GM19099 (cell line): ENCODE measurements around the gene DYNLRB1.

Experiments used
- POLR2A ChIP-seq: IDR thresholded peaks from 3 replicates; pipeline ENCODE4 v1.6.1; 2011; ENCODE audit warnings: low read depth; ENCODE audit not compliant: insufficient read length; ENCODE audit errors: extremely low read depth

DYNLRB1 gene

DNA sequence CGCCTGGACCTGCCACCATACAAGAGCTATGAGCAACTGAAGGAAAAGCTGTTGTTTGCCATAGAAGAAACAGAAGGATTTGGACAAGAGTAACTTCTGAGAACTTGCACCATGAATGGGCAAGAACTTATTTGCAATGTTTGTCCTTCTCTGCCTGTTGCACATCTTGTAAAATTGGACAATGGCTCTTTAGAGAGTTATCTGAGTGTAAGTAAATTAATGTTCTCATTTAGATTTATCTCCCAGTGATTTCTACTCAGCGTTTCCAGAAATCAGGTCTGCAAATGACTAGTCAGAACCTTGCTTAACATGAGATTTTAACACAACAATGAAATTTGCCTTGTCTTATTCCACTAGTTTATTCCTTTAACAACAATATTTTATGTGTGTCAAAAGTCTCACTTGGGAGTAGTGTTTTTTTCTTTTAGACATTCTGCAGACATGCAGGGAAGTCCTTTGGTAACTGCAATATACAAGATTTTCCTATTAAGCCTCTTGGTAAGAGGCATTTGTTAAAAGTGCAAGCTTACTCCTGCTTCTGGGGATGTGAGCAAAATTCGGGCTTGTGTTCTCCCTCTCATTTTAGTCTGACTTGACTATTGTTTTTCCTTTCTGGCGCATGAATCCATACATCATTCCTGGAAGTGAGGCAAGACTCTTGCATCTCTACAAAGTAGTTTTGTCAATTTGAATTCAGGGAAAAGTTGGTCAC lies 8.4 kb upstream of the DYNLRB1 start:
- TF ChIP-seq POLR2A: no peak

GRCh38 chr20:34510575-34510974 lies 5.6 kb upstream of the DYNLRB1 start:
- no peak for TF ChIP-seq POLR2A

- no peak for TF ChIP-seq POLR2A
These were observed 4.3 kb upstream of the DYNLRB1 start for GRCh38 chr20:34511891-34512265.

DNA sequence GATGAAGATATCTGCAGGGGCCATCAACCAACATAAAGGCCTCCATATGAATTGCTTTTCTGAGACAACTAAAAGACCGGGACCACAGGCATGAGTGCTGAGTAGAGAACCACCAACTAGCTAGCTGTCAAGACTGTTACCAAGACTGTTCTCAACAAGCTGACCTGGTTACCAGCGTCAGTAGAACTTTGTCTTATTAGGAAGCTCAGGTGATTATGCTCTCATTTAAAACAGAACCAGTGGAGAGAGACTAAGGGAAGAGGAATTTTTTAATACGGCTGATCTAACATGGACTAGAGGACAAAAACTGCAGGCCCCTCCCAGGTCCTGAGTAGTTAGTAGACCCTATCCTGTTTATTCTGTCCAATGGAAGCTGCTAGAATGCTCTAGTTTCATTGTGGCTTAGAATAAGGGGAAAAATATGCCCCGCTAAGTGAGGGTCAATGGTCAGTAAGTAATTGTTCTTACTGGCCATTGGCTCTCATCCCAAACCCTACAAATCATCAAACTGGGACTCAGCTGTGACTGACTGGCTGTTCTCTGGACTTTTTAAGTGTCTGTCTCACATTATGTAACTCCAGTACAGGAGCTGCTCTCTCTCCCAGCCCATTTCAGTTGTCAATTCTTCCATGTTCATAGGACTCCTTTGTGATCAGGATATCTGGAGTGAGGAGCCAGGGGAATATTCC lies 3.8 kb upstream of the DYNLRB1 start:
- TF ChIP-seq POLR2A: no peak

DNA sequence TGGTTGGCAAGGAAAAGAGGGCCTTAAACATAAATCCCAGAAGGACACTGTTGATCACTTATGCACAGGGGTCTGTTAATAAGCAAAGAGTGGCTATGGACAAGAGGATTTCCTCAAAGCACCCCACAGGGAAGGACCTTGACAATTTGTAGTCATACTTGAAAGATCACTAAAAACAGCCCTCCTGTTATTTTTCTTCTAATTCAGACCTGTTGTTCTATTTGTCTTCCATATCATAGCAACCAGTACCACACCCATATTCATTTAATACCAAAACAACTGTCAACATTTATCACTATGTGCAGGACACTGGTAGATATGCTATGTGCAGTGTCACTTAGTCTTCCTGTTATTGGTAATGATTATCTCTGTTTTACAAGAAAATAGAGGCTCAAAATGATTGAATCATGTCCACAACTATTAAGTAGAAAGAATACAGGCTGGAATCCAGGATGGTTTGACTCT lies 3.2 kb upstream of the DYNLRB1 start:
- no peak for TF ChIP-seq POLR2A

DNA sequence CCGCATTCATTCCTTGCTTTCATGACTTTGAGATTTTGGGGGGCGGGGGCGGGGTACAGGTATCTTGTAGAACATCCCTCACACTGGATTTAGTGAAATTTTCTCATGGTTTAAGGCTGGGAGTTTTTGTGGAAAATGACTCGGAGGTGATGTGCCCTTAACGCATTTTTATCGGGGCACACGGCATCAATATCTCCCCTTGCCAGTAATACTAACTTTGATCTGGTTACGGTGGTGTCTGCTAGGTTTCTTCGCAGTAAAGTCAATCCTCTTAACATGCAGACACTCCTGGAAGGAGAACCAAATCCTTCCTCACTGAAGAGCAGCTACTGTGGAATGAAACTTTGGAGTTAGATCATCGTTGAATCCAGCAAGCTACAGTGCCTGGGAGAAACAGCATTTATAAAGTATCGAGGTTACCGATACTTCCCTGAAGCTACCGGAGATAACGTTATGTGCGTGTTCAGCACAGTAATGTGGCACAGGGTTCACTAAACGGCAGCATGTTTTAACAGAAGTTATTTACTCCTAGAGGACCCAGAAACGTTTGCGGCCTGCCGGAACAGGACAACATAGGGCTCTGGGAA lies 1.2 kb upstream of the DYNLRB1 start:
- no peak for TF ChIP-seq POLR2A

GRCh38 chr20:34515484-34516246 lies 557 bp upstream of the DYNLRB1 start:
- TF ChIP-seq POLR2A: peak; percentile 38

DNA sequence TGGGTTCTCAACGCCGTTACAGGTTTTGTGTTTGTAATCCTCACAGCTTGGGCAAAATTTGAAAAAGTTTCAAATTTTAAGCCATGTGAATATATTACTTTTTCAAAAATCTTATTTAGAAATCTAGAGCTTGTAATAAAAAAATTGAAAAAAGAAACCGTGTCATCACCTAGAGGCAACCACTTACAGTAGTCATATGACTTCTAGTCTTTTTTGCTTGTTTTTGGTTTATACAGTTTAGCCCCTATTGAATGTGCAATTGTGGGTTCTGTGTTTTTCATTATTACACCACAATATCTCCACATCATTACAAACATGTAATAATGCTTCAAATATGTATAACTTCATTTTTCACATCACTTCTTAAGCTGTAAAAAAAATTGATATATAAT lies 888 bp downstream of the DYNLRB1 start:
- no peak for TF ChIP-seq POLR2A

DNA sequence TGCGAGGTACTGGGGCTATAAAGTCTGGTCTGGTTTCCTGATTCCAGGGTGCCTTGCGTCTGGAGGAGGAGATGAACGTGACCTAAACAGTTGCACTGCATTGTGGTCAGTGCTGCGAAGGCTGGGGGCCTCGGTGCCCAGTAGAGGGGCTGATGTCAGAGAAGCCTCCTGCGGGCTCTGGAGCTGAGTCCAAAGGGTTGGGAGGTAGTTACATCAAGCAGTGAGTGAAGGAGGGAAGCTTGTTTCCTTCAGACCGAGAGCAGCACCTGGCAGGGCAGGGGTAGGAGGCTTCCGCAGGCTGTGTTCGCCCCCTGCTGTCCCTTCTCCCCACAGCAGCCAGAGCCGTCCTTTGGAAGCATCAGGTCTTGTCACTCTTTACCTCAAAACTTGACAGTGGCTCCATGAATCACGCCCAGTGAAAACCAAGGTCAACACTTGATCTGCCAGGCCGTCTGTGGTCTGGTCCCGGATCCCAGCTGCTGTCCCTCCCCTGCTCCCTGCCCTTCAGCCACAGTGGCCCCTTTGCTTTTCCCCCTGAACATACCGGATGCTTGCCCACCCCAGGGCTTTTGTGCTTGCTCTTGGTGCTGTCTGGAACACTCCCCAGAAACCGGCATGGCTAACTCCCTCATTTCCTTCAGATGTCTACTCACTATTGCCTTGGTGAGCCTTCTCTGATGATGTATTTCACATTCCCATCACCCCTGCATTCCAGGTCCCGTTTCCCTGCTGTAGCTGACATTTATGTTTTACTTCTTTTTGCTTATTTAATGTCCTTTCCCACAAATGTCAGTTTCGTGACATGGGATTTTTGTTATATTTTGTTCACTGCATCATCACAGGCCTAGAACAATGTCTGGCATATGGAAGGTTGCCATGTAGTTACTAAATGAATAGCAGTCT lies 7.0 kb downstream of the DYNLRB1 start:
- TF ChIP-seq POLR2A: no peak

GRCh38 chr20:34524426-34524825 lies 8.2 kb downstream of the DYNLRB1 start:
- TF ChIP-seq POLR2A: no peak

- no peak for TF ChIP-seq POLR2A
These were observed 9.1 kb downstream of the DYNLRB1 start for GRCh38 chr20:34525342-34525708.

DNA sequence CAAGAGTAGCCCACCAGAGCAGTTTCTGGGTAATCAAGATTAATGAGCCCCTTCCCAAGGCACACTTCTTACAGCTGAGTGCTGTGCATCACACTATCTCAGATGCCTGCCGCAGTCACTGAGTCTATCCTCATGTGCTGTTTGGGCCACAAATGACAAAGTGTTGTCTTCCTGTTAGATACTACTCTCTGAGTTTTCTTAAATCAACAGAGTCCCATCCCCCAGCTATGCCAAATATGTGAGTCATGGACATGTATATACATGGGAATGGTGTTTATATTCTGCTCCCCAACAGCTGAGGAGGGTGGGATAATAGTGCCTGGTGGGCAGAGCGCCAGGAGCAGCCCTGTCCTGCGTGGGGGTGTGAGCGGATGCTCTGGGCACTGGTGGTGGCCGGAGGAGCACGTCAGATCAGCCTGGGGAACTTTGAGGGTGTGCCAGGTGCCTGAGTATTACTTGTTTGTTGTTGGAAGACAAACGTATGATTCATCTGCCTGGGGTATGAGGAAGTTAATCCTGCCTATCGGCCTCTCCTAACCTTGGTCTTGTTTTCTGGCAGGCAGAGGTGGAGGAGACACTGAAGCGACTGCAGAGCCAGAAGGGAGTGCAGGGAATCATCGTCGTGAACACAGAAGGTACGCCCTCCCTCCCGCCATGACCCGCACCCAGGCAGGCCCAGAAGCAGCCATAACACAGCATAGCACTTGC lies 9.6 kb downstream of the DYNLRB1 start:
- no peak for TF ChIP-seq POLR2A

DNA sequence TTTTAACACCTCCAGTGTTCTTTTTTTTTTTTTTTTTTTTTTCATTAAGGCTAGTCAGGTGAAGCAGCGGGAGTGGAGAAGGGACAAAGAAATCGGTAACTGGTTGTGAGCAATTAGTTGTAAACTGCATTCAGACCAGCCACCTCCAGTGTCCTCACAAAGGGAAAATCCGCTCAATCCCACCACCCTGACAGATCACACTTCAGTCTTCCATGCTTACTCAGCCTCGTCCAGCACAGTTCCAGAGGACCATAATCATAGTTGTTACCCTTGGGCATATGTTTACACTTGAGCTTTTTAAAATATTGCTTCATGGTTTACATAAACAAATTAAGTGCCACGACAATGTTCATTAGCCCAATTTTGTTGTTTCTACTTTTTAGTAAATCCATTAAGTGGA lies 10.2 kb downstream of the DYNLRB1 start:
- TF ChIP-seq POLR2A: no peak

GRCh38 chr20:34527016-34527415 lies 10.8 kb downstream of the DYNLRB1 start:
- TF ChIP-seq POLR2A: no peak
